Neural cell (in vitro differentiated cells): ENCODE results near the gene TSEN2.

Source experiments
- CTCF ChIP-seq: fragments of 450-650 bp; IDR thresholded peaks from 2 replicates; pipeline ENCODE4 v1.5.1; 2014; ENCODE audit warnings: antibody characterized with exemption, mild to moderate bottlenecking, moderate library complexity; ENCODE audit not compliant: poor library complexity, severe bottlenecking
- EP300 ChIP-seq: fragments of 450-650 bp; conservative IDR thresholded peaks from 2 replicates; pipeline ENCODE4 v1.6.1; 2014; ENCODE audit warnings: antibody characterized with exemption, mild to moderate bottlenecking, moderate library complexity; ENCODE audit not compliant: poor library complexity, severe bottlenecking
- EZH2 ChIP-seq: fragments of 200-600, 300-800 bp; shearing (Covaris generic), sonication (generic); IDR thresholded peaks from 2 replicates; pipeline ENCODE4 v1.6.1; 2014; ENCODE audit warnings: antibody characterized with exemption, low read length, borderline replicate concordance, mild to moderate bottlenecking; ENCODE audit not compliant: insufficient read depth, poor library complexity, severe bottlenecking
- POLR2AphosphoS5 ChIP-seq: IDR thresholded peaks from 2 replicates; pipeline ENCODE4 v1.6.1; 2012
- RAD21 ChIP-seq: fragments of 450-650 bp; conservative IDR thresholded peaks from 2 replicates; pipeline ENCODE4 v1.6.1; 2014; ENCODE audit warnings: antibody characterized with exemption, mild to moderate bottlenecking, moderate library complexity

GRCh38 chr3:12549971-12550760 is 65.9 kb downstream of the TSEN2 start:
- TF ChIP-seq CTCF = no peak
- no peak for TF ChIP-seq POLR2AphosphoS5
- no peak for TF ChIP-seq RAD21
- TF ChIP-seq EZH2 = no peak
- no peak for TF ChIP-seq EP300
